Left ventricle myocardium inferior (tissue), 1 donor: Measurements from ENCODE around the gene OR51I1. TPM values are rescaled to one million over a fixed set of nuclear protein-coding genes. Genes with fewer than 3 reads are reported as not detected.

Experiments
- DNase-seq: peaks from one replicate; pipeline ENCODE4 v3.0.0-alpha.2; 2020
- H3K27ac ChIP-seq: fragments of 200-600 bp; replicated peaks from 2 replicates; pipeline ENCODE4 v1.8.0; 2021
- H3K27me3 ChIP-seq: fragments of 200-600 bp; 2 replicates; pipeline ENCODE4 v1.8.0; 2021; ENCODE audit warnings: low read depth
- H3K36me3 ChIP-seq: fragments of 200-600 bp; 2 replicates; pipeline ENCODE4 v1.8.0; 2021
- H3K4me1 ChIP-seq: fragments of 200-600 bp; 2 replicates; pipeline ENCODE4 v1.8.0; 2021
- H3K4me3 ChIP-seq: fragments of 200-600 bp; 2 replicates; pipeline ENCODE4 v1.8.0; 2021; ENCODE audit warnings: mild to moderate bottlenecking, moderate library complexity
- H3K9me3 ChIP-seq: fragments of 200-600 bp; replicated peaks from 2 replicates; pipeline ENCODE4 v1.8.0; 2021
- intact Hi-C: fragments of 100-400 bp; cut with micrococcal nuclease; formaldehyde crosslinking; loops from one replicate; pipeline ENCODE4 v1.11.0; 2022
- long read RNA-seq: library from polyadenylated mRNA; unstranded; transcript quantifications from one replicate; pipeline ENCODE4 v2.0.0, GENCODE V29; 2021
- total RNA-seq: library from RNA; stranded (reverse); fragmentation: NEBNext Ultra II Directional; extraction: Animal tissue kit (Norgen Biotek cat#: 25700); gene quantifications from one replicate; pipeline ENCODE4 v1.2.1, GENCODE V29; 2021
- TF ChIP-seq, protein P1 (sequence below): fragments of 200-600 bp; IDR thresholded peaks from 2 replicates; pipeline ENCODE4 v1.8.0; 2021; ENCODE audit warnings: antibody characterized with exemption, mild to moderate bottlenecking, borderline replicate concordance
- donor health status: DM: no; HTN: yes; CAD: no; lungs with severe emphysema.

Gene OR51I1
- total RNA-seq: not detected
- long read RNA-seq: 0 reads

- Histone ChIP-seq H3K27ac (no peak within 1 kb of the TSS), H3K27me3 (no peaks in the 10 kb centered on the region), H3K4me1 (no peaks in the 10 kb centered on the region), H3K4me3 (no peak within 1 kb of the TSS), H3K9me3 (no peaks in the 10 kb centered on the region), H3K36me3 (no peaks in the 10 kb centered on the region)
- TF ChIP-seq, protein P1, sequence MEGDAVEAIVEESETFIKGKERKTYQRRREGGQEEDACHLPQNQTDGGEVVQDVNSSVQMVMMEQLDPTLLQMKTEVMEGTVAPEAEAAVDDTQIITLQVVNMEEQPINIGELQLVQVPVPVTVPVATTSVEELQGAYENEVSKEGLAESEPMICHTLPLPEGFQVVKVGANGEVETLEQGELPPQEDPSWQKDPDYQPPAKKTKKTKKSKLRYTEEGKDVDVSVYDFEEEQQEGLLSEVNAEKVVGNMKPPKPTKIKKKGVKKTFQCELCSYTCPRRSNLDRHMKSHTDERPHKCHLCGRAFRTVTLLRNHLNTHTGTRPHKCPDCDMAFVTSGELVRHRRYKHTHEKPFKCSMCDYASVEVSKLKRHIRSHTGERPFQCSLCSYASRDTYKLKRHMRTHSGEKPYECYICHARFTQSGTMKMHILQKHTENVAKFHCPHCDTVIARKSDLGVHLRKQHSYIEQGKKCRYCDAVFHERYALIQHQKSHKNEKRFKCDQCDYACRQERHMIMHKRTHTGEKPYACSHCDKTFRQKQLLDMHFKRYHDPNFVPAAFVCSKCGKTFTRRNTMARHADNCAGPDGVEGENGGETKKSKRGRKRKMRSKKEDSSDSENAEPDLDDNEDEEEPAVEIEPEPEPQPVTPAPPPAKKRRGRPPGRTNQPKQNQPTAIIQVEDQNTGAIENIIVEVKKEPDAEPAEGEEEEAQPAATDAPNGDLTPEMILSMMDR: no peak
- intact Hi-C loops: no loop called here
- DNase-seq: no peak
These were observed at the start of gene OR51I1 for GRCh38 chr11:5441414-5441813. Gene OR51I1, minus strand, starts transcription at chr11:5441514. Its CDS starts 0 bp downstream, at chr11:5441514.

- Histone ChIP-seq H3K36me3 (no peaks in the 10 kb centered on the region), H3K4me1 (no peaks in the 10 kb centered on the region), H3K27me3 (no peaks in the 10 kb centered on the region), H3K9me3 (no peaks in the 10 kb centered on the region), H3K27ac (no peak overlapping the region), H3K4me3 (no peak overlapping the region)
- DNase-seq: no peak
- intact Hi-C loops: no loop called here
- TF ChIP-seq, protein P1: no peak
These were observed 48.5 kb upstream of the OR51I1 start for GRCh38 chr11:5489576-5490357.

- intact Hi-C loops: no loop called here
- DNase-seq: no peak
- H3K36me3 ChIP-seq: no peaks in the 10 kb centered on the region
- no peaks in the 10 kb centered on the region for H3K27me3 ChIP-seq
- H3K9me3 ChIP-seq: no peaks in the 10 kb centered on the region
- H3K4me3 ChIP-seq: no peak overlapping the region
- TF ChIP-seq, protein P1: no peak
- H3K27ac ChIP-seq: no peak overlapping the region
- H3K4me1 ChIP-seq: no peaks in the 10 kb centered on the region
These were observed 47.6 kb upstream of the OR51I1 start for GRCh38 chr11:5488798-5489399.

DNA sequence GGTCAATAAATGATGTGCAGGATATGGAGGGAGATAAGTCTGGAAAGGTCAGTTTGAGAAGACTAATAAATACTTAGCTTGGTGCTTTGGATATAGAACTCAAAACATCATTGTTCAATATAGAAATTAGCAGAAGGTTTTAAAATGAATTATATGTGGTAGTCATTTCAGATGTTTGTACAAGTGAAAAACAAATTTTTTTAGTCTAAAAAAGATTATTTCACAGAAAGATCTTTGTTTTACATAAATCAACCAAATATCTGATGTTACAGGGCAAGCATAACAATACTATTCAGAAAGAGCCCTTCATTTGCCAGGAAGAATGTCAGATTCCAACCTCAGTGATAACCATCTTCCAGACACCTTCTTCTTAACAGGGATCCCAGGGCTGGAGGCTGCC lies 47.1 kb upstream of the OR51I1 start, which contains the start of gene OR52D1:
Gene OR52D1 (plus strand): TSS at position 301 of the 400 bp plus-strand sequence. CDS start 22 bp downstream, at position 323.
- DNase-seq: no peak
- TF ChIP-seq, protein P1: no peak
- H3K4me3 ChIP-seq: no peak within 1 kb of the TSS

DNA sequence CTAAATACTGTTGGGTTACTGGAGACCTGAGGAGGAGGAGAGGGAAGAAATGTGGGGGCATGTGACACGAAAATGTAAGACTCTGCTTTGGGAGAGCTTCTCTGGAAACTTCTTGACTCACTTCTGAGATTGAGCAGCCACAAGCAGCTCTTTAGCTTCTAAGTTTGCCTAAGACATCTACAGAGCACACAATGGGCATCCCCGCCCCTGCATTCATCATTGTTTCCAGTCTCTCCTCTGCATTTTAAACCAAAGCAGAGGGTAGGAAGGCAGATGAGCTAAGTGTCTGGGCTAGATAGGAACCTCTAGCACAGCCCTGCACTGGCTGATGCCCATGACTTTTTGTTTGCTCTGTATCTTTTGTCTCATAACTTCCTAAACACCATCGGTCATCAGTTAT lies 45.1 kb upstream of the OR51I1 start:
- no peak for DNase-seq
- TF ChIP-seq, protein P1: no peak
- H3K36me3 ChIP-seq: no peaks in the 10 kb centered on the region
- no peak overlapping the region for H3K4me3 ChIP-seq
- H3K9me3 ChIP-seq: no peaks in the 10 kb centered on the region
- H3K27ac ChIP-seq: no peak overlapping the region
- no peaks in the 10 kb centered on the region for H3K27me3 ChIP-seq
- intact Hi-C loops: no loop called here
- H3K4me1 ChIP-seq: no peaks in the 10 kb centered on the region

More for the DNA sequence above, 47.1 kb upstream of the OR51I1 start, which contains the start of gene OR52D1:
- Histone ChIP-seq H3K9me3 (no peaks in the 10 kb centered on the region), H3K27me3 (no peaks in the 10 kb centered on the region), H3K27ac (no peak within 1 kb of the TSS), H3K4me1 (no peaks in the 10 kb centered on the region), H3K36me3 (no peaks in the 10 kb centered on the region)
- intact Hi-C loops: no loop called here
